GM21360 (cell line): Measurements from ENCODE around the gene PCDHGA12.

Experiments
- ATAC-seq: cut with Tn5 transposase; IDR thresholded peaks from one replicate; pipeline ENCODE4 v1.9.1; 2021; ENCODE audit warnings: mild to moderate bottlenecking, moderate library complexity; ENCODE audit not compliant: unreplicated experiment

PCDHGA12 gene

GRCh38 chr5:141439411-141440141 is 9.3 kb downstream of the PCDHGA12 start:
- no peak for ATAC-seq

DNA sequence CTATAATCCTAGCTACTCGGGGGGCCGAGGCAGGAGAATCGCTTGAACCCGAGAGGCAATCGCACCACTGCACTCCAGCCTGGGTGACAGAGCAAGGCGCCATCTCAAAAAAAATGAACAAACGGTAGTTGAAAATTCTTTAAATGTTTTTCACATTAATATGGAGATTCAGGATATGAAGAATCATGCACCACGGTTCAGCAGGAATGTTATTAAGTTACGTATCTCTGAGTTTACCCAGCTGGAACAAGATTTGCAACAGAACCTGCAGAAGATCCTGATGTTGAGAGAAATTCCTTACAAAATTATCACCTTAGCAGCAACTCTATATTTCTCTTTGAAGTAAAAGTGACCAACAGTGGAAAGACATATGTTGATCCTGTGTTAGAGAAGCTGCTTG is 10.0 kb downstream of the PCDHGA12 start:
- ATAC-seq = no peak

GRCh38 chr5:141441571-141442170 is 11.4 kb downstream of the PCDHGA12 start:
- no peak for ATAC-seq

DNA sequence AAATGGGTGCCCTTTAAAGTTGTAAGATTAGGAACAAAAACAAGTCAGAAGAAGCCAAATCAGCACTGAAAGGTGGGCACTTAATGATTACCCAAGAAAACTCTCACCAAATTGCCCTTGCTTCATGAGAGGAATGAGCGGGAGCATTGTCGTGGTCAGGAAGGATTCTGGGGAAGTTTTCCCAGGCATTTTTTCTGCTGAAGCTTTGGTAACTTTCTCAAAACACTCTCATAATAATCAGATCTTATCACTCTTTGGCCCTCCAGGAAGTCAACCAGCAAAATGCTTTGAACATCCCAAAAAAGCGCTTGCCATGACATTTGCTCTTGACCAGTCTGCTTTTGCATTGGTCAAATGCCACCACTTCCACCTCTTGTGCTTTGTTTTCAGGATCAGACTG is 35.0 kb downstream of the PCDHGA12 start:
- ATAC-seq = no peak

DNA sequence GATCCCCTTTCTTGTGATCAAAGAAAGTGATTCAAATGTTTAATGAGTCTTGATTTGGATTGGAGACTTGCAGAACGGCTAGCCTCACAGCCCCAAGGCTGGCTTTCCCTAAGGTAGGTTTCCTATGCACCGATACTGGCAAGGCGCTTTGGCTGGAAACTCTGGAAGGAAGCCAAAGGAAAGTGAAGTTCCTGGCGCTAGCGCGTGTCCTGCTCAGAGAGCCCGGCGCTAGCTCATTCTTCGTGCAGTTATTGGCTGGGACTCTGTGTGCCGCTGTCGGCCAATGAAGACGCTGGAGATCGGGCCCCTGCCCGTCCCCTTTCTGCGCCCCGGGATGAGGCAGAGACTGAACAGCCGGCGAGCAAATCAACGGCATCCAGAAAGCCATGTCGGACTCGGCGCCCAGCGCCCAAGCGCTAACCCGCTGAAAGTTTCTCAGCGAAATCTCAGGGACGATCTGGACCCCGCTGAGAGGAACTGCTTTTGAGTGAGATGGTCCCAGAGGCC is 45.4 kb downstream of the PCDHGA12 start, which contains the start of gene PCDHGC3:
Gene PCDHGC3, plus strand, starts transcription at position 342 of the 507 bp plus-strand sequence. Its CDS starts 151 bp downstream, at position 493.
- peak; percentile 97 for ATAC-seq

- peak; percentile 29 for ATAC-seq
These were observed 46.0 kb downstream of the PCDHGA12 start for GRCh38 chr5:141476132-141476911.

DNA sequence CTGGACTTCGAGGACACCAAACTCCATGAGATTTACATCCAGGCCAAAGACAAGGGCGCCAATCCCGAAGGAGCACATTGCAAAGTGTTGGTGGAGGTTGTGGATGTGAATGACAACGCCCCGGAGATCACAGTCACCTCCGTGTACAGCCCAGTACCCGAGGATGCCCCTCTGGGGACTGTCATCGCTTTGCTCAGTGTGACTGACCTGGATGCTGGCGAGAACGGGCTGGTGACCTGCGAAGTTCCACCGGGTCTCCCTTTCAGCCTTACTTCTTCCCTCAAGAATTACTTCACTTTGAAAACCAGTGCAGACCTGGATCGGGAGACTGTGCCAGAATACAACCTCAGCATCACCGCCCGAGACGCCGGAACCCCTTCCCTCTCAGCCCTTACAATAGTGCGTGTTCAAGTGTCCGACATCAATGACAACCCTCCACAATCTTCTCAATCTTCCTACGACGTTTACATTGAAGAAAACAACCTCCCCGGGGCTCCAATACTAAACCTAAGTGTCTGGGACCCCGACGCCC is 46.8 kb downstream of the PCDHGA12 start:
- no peak for ATAC-seq

DNA sequence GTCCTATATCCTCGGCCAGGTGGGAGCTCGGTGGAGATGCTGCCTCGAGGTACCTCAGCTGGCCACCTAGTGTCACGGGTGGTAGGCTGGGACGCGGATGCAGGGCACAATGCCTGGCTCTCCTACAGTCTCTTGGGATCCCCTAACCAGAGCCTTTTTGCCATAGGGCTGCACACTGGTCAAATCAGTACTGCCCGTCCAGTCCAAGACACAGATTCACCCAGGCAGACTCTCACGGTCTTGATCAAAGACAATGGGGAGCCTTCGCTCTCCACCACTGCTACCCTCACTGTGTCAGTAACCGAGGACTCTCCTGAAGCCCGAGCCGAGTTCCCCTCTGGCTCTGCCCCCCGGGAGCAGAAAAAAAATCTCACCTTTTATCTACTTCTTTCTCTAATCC is 47.5 kb downstream of the PCDHGA12 start:
- ATAC-seq = no peak

DNA sequence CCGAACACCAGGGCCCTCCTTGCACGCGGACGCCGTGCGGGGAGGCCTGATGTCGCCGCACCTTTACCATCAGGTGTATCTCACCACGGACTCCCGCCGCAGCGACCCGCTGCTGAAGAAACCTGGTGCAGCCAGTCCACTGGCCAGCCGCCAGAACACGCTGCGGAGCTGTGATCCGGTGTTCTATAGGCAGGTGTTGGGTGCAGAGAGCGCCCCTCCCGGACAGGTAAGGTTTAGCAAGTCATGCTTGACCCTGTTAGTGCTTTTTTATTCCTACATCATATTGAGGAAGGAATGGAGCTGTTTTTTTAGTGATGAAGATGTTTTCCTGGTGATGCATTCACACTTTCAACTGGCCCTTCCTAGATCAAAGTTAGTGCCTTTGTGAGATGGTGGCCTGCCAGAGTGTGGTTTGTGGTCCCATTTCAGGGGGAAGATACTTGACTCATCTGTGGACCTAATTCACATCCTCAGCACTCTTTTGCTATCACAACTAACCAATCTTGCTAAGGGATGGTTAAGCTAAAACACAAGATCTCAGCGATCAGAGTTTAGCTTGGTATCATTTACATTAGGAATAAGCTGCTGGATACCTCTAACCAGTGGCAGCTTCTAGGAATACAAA is 48.1 kb downstream of the PCDHGA12 start:
- ATAC-seq = no peak

GRCh38 chr5:141479776-141480175 is 49.5 kb downstream of the PCDHGA12 start:
- no peak for ATAC-seq
